ENCODE measurements around the gene CDKN2D. TPM values are rescaled to one million over a fixed set of nuclear protein-coding genes. Genes with fewer than 3 reads are reported as not detected.

Gene CDKN2D
- total and polyA plus RNA-seq, 10 of the 15 experiments (the other 5 are each of a cell fraction or from before 2014, with no cell fraction given): 0.53 to 17.2 (median 6.7) TPM

GRCh38 chr19:10601999-10602329 is 33.2 kb upstream of the CDKN2D start:
- Histone ChIP-seq H3K4me1 (ENCODE audit: control insufficient read depth, insufficient read depth, low read length) (peaks cover 20% of the 10 kb centered on the region), H3K9ac (ENCODE audit: control insufficient read depth, insufficient read depth, low read length) (no peak overlapping the region), H2AFZ (ENCODE audit: control insufficient read depth, low read depth, low read length) (no peak overlapping the region), H3K4me2 (ENCODE audit: control insufficient read depth, insufficient read depth) (peak overlapping the region; percentile 44; the same call in 1 of the 2 replicates), H4K20me1 (ENCODE audit: control insufficient read depth, insufficient read depth) (no peaks in the 10 kb centered on the region), H3K9me3 (replicated peaks; ENCODE audit: control insufficient read depth, insufficient read depth, low read length) (no peaks in the 10 kb centered on the region), H3K4me3 (no peak overlapping the region), H3K27me3 (replicated peaks in 1 of 2; ENCODE audit: control insufficient read depth in 2 of 2, insufficient read depth in 2 of 2, low read length in 1 of 2) (no peaks in the 10 kb centered on the region), H3K27ac (ENCODE audit: control insufficient read depth, insufficient read depth) (no peak overlapping the region), H3K79me2 (ENCODE audit: control insufficient read depth, insufficient read depth, low read length) (peaks cover 33% of the 10 kb centered on the region), H3K36me3 (ENCODE audit: control insufficient read depth in 2 of 2, insufficient read depth in 2 of 2, low read length in 1 of 2) (no peaks in the 10 kb centered on the region)
- WGBS (ENCODE audit: insufficient coverage, insufficient replicate concordance, low lambda C conversion rate, missing lambda C conversion rate): 30% methylated on average over 7 of the region's 7 CpGs
- ChIA-PET RAD21 (ENCODE audit: unreplicated experiment) (interaction anchor here (1.3 to 4.8 kb wide), 6 partner anchors 8 to 115 kb away, joined by 4 to 50 read pairs (median 26); partner anchors contain the start of genes DNM2 and QTRT1), POLR2A (interaction anchor here (0.7 to 5.5 kb wide), 10 partner anchors 7 to 234 kb away, joined by 3 to 43 read pairs (median 4); partner anchors contain the start of genes KRI1, QTRT1 and TMED1), CTCF (interaction anchor here (0.7 to 1.4 kb wide), 7 partner anchors 17 to 340 kb away, joined by 3 to 15 read pairs (median 4); no protein-coding TSS in a partner anchor), SMC1A (ENCODE audit: uncharacterized antibody, unreplicated experiment) (interaction anchor here (1.1 to 1.3 kb wide), 4 partner anchors 10 to 98 kb away, joined by 3 to 4 read pairs (median 3); no protein-coding TSS in a partner anchor)
- ATAC-seq (no peak), FAIRE-seq (no peak), DNase-seq (ENCODE audit: low read depth, low spot score) (no peak)
- in situ Hi-C loops (cut with MboI) (no loop called here), intact Hi-C loops (cut with micrococcal nuclease; ENCODE audit: unreplicated experiment) (loop anchor here (5.0 kb wide), 1 partner anchor 40 kb away; no protein-coding TSS in a partner anchor)
- TF ChIP-seq ZNF24 (IDR thresholded peaks at IDR 0.05) (peak; percentile 94), REST (IDR thresholded peaks at IDR 0.05; ENCODE audit: low read depth, low read length) (no peak)
- BruUV-seq (replicated peaks): no TSS peak

All from GM12878 (cell line).